Heart right ventricle (tissue), 16 donors: ENCODE results near the gene MAN1C1. TPM values are rescaled to one million over a fixed set of nuclear protein-coding genes. Genes with fewer than 3 reads are reported as not detected.

ENCODE experiments used
- ATAC-seq, 8 donors: fragments of 200-7000 bp; cut with Tn5 transposase; one replicate each; pipeline ENCODE4 v1.9.1; 2020; ENCODE audit warnings: mild to moderate bottlenecking in 8 of 8, moderate library complexity in 8 of 8, moderate number of reproducible peaks in 1 of 8
- DNase-seq, 2 donors: peaks; one replicate each; pipeline ENCODE4 v3.0.0-alpha.2; 2020
- H3K27ac ChIP-seq, 10 donors: fragments of 200-600 bp; sonication (generic) in 2 of 10; one replicate each; pipeline versions ENCODE4 v1.5.0 to v1.8.0; 2020 to 2022; ENCODE audit warnings: mild to moderate bottlenecking in 3 of 10
- H3K27me3 ChIP-seq, 7 donors: fragments of 200-600 bp; one replicate each; pipeline ENCODE4 v1.8.0; 2021 to 2022; ENCODE audit warnings: mild to moderate bottlenecking in 2 of 7
- H3K36me3 ChIP-seq, 9 donors: fragments of 200-600 bp; sonication (generic) in 1 of 9; one replicate each; pipeline versions ENCODE4 v1.5.0 to v1.8.0; 2020 to 2022; ENCODE audit warnings: mild to moderate bottlenecking in 2 of 9
- H3K4me1 ChIP-seq, 9 donors: fragments of 200-600 bp; sonication (generic) in 1 of 9; one replicate each; pipeline versions ENCODE4 v1.5.0 to v1.8.0; 2020 to 2022; ENCODE audit warnings: mild to moderate bottlenecking in 4 of 9
- H3K4me3 ChIP-seq, 10 donors: fragments of 200-600 bp; sonication (generic) in 2 of 10; one replicate each; pipeline versions ENCODE4 v1.5.0 to v1.8.0; 2020 to 2022; ENCODE audit warnings: mild to moderate bottlenecking in 7 of 10, moderate library complexity in 2 of 10
- H3K9me3 ChIP-seq, 11 donors: fragments of 200-600 bp in 10 of 11; sonication (generic) in 2 of 11; one replicate each; pipeline versions ENCODE4 v1.5.0 to v1.8.0; 2013 to 2022; ENCODE audit warnings: mild to moderate bottlenecking in 2 of 11, control low read depth in 1 of 11, moderate library complexity in 1 of 11
- WGBS, 2 donors: extraction: QIAGEN DNeasy Blood & Tissue Kit; methylation state at CpG; one replicate each; pipeline ENCODE4 v1.1.7; 2013; ENCODE audit warnings: inconsistent platforms in 1 of 2; 5-methylcytosine and 5-hydroxymethylcytosine counted together
- intact Hi-C, 10 donors: fragments of 100-400 bp; cut with DNase I; formaldehyde crosslinking; loops; one replicate each; pipeline versions ENCODE4 v1.11.1 to v1.14.2; 2022
- polyA plus RNA-seq, 2 donors: library from polyadenylated mRNA; stranded (reverse); fragments of 200-250 nt; gene quantifications; one replicate each; pipeline ENCODE4 v1.2.3, GENCODE V29; 2013
- total RNA-seq, 10 donors: library from RNA; stranded (reverse); fragmentation: NEBNext Ultra II Directional in 3 of 10; extraction: Animal tissue kit (Norgen Biotek cat#: 25700) in 3 of 10; gene quantifications; one replicate each; pipeline versions ENCODE4 v1.2.1 to v1.2.4, GENCODE V29; 2021 to 2023
- TF ChIP-seq, protein P1 (sequence below), 9 donors: fragments of 200-600 bp; sonication (generic) in 2 of 9; IDR thresholded peaks; one replicate each; pipeline versions ENCODE4 v1.5.0 to v1.8.0; 2021 to 2022; ENCODE audit warnings: antibody characterized with exemption in 9 of 9, mild to moderate bottlenecking in 5 of 9, moderate library complexity in 1 of 9
- donor health status: Arrhythmogenic right ventricular cardiomyopathy.
- donor health status: ischemic (EF 13 %, LVEDD 7.1; RV severe dilation, severe dysfunction).
- donor health status: healthy with polysubstance abuse.
- donor health status: DM: no; HTN: yes; CAD: no.
- donor health status: DM: no; HTN: no; CAD: no.
- donor health status: ischemic (EF 25% LVEDD 6.9; RV normal size, moderate dysfunction).
- donor health status: ischemic (EF 25% LVEDD 5.7; RV mildly dilated, moderate dysfunction).
- donor health status: healthy.
- donor health status: DM: yes; HTN: yes; CAD: no.
- donor health status: Ischemic cardiomyopathy.
- donor health status: ischemic (EF 35%, LVEDD 5.7; RV mildly dilated, moderate dysfunction).
- donor health status: nonischemic (EF 11% LVEDD 7.7; RV severe dilation, severe dysfunction).
- donor health status: DM: yes; HTN: yes; CAD: no.
- donor health status: PGD.
- donor health status: ischemic (EF 29% LVEDD 5.4; RV normal size, mild dysfunction).
- donor health status: nonischemic (EF 23%, LVEDD 6.1; RV moderate dilation, normal function).

MAN1C1 gene
- total and polyA plus RNA-seq, 12 donors: 9.7 to 23.4 (median 13.4) TPM

DNA sequence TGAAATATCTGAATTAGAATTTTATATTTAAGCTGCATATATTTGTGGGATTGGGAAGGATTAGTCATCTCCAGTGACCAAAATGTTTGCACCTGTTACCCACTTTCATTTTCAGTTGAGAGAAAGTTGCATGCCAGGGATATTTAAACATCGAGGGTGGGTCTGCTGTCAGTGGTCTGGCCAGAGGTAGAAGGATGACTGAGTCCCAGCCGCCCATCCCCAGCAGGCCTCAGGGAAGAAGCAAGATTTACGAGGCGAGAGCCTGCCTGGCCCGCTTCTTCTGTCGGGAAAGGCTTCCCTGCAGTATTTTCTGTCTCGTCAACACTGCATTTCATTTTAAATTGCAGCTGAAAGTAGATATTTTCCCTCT lies 1.4 kb upstream of the MAN1C1 start:
- Histone ChIP-seq H3K27me3 (peaks cover 0 to 14% (median 0%) of the 10 kb centered on the region in 7 donors), H3K36me3 (no peaks in the 10 kb centered on the region), H3K4me1 (peaks cover 6 to 43% (median 33%) of the 10 kb centered on the region in 9 donors), H3K9me3 (no peaks in the 10 kb centered on the region), H3K4me3 (no peak overlapping the region), H3K27ac (peak overlapping the region in 4 of 10 donors; percentile 1 to 88 (median 87))
- WGBS, 2 donors: 64 to 66% methylated on average over 7 of the region's 7 CpGs
- intact Hi-C loops: loop anchor here in 3 of 10 donors (5.0 to 10.0 kb wide), 5 partner anchors 77 to 130 kb away; no protein-coding TSS in a partner anchor
- TF ChIP-seq, protein P1, sequence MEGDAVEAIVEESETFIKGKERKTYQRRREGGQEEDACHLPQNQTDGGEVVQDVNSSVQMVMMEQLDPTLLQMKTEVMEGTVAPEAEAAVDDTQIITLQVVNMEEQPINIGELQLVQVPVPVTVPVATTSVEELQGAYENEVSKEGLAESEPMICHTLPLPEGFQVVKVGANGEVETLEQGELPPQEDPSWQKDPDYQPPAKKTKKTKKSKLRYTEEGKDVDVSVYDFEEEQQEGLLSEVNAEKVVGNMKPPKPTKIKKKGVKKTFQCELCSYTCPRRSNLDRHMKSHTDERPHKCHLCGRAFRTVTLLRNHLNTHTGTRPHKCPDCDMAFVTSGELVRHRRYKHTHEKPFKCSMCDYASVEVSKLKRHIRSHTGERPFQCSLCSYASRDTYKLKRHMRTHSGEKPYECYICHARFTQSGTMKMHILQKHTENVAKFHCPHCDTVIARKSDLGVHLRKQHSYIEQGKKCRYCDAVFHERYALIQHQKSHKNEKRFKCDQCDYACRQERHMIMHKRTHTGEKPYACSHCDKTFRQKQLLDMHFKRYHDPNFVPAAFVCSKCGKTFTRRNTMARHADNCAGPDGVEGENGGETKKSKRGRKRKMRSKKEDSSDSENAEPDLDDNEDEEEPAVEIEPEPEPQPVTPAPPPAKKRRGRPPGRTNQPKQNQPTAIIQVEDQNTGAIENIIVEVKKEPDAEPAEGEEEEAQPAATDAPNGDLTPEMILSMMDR (IDR thresholded peaks at IDR 0.05): no peak
- no peak for DNase-seq
- no peak for ATAC-seq

DNA sequence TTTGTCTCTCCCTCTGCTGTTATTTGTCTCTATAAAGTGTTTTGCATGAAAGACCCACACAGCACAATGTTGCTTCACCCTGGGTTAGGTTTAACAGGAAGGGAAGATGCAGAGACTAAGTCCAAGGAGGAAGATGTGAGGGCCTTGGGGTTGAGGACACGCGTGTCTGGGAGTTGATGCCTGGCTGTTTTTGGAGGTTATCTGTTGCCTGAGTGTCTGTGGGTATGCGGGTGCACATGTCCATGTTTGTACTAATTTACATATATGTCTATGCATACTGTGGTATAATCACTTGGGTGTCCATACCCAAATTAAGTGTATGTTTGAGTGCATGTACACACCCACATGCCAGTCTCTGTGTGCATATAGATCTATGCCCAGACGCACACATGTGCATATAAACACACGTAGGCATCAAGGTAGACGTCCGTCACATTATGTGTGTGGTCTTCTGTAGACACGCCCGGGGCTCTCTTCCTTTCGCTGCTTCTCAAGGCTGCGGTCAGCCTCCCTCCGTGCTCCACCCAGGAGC lies 962 bp upstream of the MAN1C1 start:
- 13% methylated on average over 12 of the region's 12 CpGs for WGBS, 2 donors
- ATAC-seq: peak in 2 of 8 donors; percentile 14 to 15
- intact Hi-C loops: loop anchor here in 8 of 10 donors (1.0 to 10.0 kb wide), 8 partner anchors 77 to 129 kb away; no protein-coding TSS in a partner anchor

DNA sequence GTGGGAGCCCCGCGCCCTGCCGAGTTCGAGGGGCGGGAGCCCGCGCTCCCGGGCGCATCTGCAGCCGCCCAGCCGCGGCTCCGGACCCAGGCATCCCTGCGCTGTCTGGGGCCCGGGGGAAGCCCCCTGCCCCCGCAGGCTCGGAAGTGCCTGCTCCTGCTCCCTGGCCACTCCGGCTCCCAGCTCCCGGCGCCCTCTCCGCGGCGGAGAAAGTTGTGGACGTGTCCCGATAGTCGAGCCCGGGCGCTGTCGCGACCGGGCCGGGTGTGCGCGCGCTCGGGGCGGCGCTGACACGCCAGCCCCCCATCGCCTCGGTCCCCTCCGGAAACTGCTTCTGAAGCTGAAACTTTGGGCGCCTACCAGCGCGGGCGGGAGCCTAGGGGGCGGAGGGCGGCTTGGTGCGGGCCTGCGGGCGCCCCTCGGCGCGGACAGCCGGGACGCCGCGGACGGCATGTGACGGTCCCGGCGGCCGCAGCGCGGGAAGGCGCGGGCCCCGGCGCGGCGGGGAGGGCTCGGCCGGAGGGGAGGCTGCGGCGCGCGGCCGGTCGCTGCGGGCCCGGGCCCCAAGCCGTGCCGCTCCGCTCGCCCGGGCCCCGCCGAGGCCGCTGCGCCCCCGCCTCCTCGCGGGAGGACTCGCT lies 515 bp downstream of the MAN1C1 start:
- peaks cover 0 to 2% (median 0%) of the 10 kb centered on the region in 7 donors for H3K27me3 ChIP-seq
- peak overlapping the region; percentile 78 to 100 (median 90) for H3K4me3 ChIP-seq
- H3K9me3 ChIP-seq: no peaks in the 10 kb centered on the region
- 1% methylated on average over 42 to 93 of the region's 94 CpGs for WGBS, 2 donors
- no peak for DNase-seq
- H3K27ac ChIP-seq: peak overlapping the region; percentile 40 to 88 (median 82)
- TF ChIP-seq, protein P1 (IDR thresholded peaks at IDR 0.05): no peak
- H3K4me1 ChIP-seq: peaks cover 11 to 61% (median 44%) of the 10 kb centered on the region in 9 donors
- H3K36me3 ChIP-seq: no peaks in the 10 kb centered on the region
- intact Hi-C loops: loop anchor here in 8 of 10 donors (1.0 to 10.0 kb wide), 8 partner anchors 75 to 128 kb away; no protein-coding TSS in a partner anchor
- ATAC-seq: peak in 1 of 8 donors; percentile 5

More for the DNA sequence above, 962 bp upstream of the MAN1C1 start:
- TF ChIP-seq, protein P1 (IDR thresholded peaks at IDR 0.05): no peak
- H3K27ac ChIP-seq: peak overlapping the region; percentile 78 to 92 (median 88)
- peak overlapping the region; percentile 46 to 96 (median 67) for H3K4me3 ChIP-seq
- H3K27me3 ChIP-seq: peaks cover 0 to 14% (median 0%) of the 10 kb centered on the region in 7 donors
- no peaks in the 10 kb centered on the region for H3K36me3 ChIP-seq
- DNase-seq: no peak
- peaks cover 9 to 47% (median 37%) of the 10 kb centered on the region in 9 donors for H3K4me1 ChIP-seq
- H3K9me3 ChIP-seq: no peaks in the 10 kb centered on the region

DNA sequence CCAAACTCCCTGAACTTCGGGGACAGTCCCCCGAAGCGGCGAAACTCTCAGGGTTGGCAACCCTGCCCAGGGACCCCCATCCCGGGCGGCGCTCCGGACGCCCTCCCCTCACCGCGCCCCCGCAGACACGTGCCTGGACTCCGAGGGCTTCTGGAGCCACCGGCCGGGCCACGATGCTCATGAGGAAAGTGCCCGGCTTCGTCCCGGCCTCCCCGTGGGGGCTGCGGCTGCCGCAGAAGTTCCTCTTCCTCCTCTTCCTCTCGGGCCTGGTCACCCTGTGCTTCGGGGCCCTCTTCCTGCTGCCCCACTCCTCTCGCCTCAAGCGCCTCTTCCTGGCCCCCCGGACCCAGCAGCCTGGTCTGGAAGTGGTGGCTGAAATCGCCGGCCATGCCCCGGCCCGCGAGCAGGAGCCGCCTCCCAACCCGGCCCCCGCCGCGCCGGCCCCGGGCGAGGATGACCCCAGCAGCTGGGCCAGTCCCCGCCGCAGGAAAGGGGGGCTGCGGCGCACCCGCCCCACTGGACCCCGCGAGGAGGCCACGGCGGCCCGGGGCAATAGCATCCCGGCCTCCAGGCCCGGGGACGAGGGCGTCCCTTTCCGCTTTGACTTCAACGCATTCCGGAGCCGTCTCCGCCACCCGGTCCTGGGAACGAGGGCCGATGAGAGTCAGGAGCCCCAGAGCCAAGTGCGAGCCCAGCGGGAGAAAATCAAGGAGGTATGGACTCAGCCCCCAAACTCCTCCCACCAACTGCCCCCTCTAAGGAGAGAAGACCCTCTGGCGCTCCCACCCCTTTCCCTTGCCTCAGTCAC lies 1.2 kb downstream of the MAN1C1 start:
- Histone ChIP-seq H3K27ac (peak overlapping the region; percentile 19 to 83 (median 76)), H3K4me1 (peaks cover 15 to 68% (median 45%) of the 10 kb centered on the region in 9 donors), H3K9me3 (no peaks in the 10 kb centered on the region), H3K27me3 (no peaks in the 10 kb centered on the region), H3K36me3 (no peaks in the 10 kb centered on the region), H3K4me3 (peak overlapping the region; percentile 67 to 100 (median 90))
- 2 to 3% methylated on average over 37 to 66 of the region's 66 CpGs for WGBS, 2 donors
- DNase-seq: peak; percentile 27 to 42
- peak in 3 of 8 donors; percentile 2 to 15 (median 13) for ATAC-seq
- intact Hi-C loops: loop anchor here in 8 of 10 donors (2.0 to 10.0 kb wide), 9 partner anchors 21 to 127 kb away; no protein-coding TSS in a partner anchor
- TF ChIP-seq, protein P1 (IDR thresholded peaks at IDR 0.05): no peak
